Endodermal cell (in vitro differentiated cells): Measurements from ENCODE around the gene TUBG2. TPM values are rescaled to one million over a fixed set of nuclear protein-coding genes. Genes with fewer than 3 reads are reported as not detected.

Source experiments
- DNase-seq: peaks from one replicate; pipeline ENCODE4 v3.0.0-alpha.2; 2017
- H3K27ac ChIP-seq: 2 replicates; pipeline ENCODE4 v1.5.1; 2013; ENCODE audit warnings: mild to moderate bottlenecking, low read depth, low read length, moderate library complexity
- H3K27me3 ChIP-seq: 2 replicates; pipeline ENCODE4 v1.6.1; 2013; ENCODE audit warnings: mild to moderate bottlenecking, low read length, moderate library complexity; ENCODE audit not compliant: insufficient read depth, control insufficient read depth, poor library complexity, severe bottlenecking
- H3K36me3 ChIP-seq: 2 replicates; pipeline ENCODE4 v1.7.0; 2013; ENCODE audit warnings: mild to moderate bottlenecking, low read length, moderate library complexity; ENCODE audit not compliant: control insufficient read depth, insufficient read depth
- H3K4me1 ChIP-seq: one replicate; pipeline ENCODE4 v1.7.0; 2013; ENCODE audit warnings: low read length; ENCODE audit not compliant: control insufficient read depth, insufficient read depth
- H3K4me3 ChIP-seq: 2 replicates; pipeline ENCODE4 v1.5.1; 2013; ENCODE audit warnings: mild to moderate bottlenecking, low read length, moderate library complexity
- H3K9ac ChIP-seq: 2 replicates; pipeline ENCODE4 v1.6.1; 2013; ENCODE audit warnings: mild to moderate bottlenecking, low read length, moderate library complexity; ENCODE audit not compliant: poor library complexity, severe bottlenecking; ENCODE audit errors: extremely low read depth
- H3K9me3 ChIP-seq: 2 replicates; pipeline ENCODE4 v1.6.1; 2013; ENCODE audit warnings: mild to moderate bottlenecking, low read length, moderate library complexity; ENCODE audit not compliant: control insufficient read depth
- H3K27ac Mint-ChIP-seq: 2 replicates; pipeline ENCODE4 v1.8.0; 2020; ENCODE audit warnings: mixed read lengths
- H3K27me3 Mint-ChIP-seq: 2 replicates; pipeline ENCODE4 v1.8.0; 2021; ENCODE audit warnings: mild to moderate bottlenecking, mixed read lengths; ENCODE audit not compliant: insufficient read depth
- H3K36me3 Mint-ChIP-seq: 2 replicates; pipeline ENCODE4 v1.8.0; 2020; ENCODE audit warnings: low read depth, mixed read lengths
- H3K4me1 Mint-ChIP-seq: 2 replicates; pipeline ENCODE4 v1.8.0; 2020; ENCODE audit warnings: mixed read lengths
- H3K4me3 Mint-ChIP-seq: 2 replicates; pipeline ENCODE4 v1.8.0; 2020; ENCODE audit warnings: mild to moderate bottlenecking, moderate library complexity, mixed read lengths
- H3K9me3 Mint-ChIP-seq: 2 replicates; pipeline ENCODE4 v1.8.0; 2020; ENCODE audit warnings: mild to moderate bottlenecking, mixed read lengths
- WGBS, 2 experiments: methylation state at CpG; one replicate each; pipeline versions ENCODE4 v1.1.5 to v1.1.7; 2013; ENCODE audit warnings: missing lambda C conversion rate in 2 of 2, mixed read lengths in 1 of 2; ENCODE audit not compliant: insufficient coverage in 1 of 2, insufficient read length in 1 of 2; 5-methylcytosine and 5-hydroxymethylcytosine counted together
- microRNA-seq: library from miRNA; unstranded; fragments of <30 nt; microRNA quantifications from one replicate; pipeline ENCODE4 v1.2.0, GENCODE V29; 2020; ENCODE audit warnings: borderline microRNAs expressed
- total RNA-seq, 2 donors: library from RNA; stranded (reverse); fragmentation: NEBNext Ultra II Directional in 1 of 2; extraction: Animal tissue kit (Norgen Biotek cat#: 25700) in 1 of 2; gene quantifications; 2 replicates in 1 of 2; 3 replicates in 1 of 2; pipeline ENCODE4 v1.2.1, GENCODE V29; 2021
- TF ChIP-seq, protein P1 (sequence below): fragments of 200-600 bp; sonication (generic); conservative IDR thresholded peaks from 2 replicates; pipeline ENCODE4 v1.5.0; 2021; ENCODE audit warnings: antibody characterized with exemption, mild to moderate bottlenecking

Gene TUBG2
- total RNA-seq, 2 donors from 2014 or later = 32.4 to 38.0 TPM

DNA sequence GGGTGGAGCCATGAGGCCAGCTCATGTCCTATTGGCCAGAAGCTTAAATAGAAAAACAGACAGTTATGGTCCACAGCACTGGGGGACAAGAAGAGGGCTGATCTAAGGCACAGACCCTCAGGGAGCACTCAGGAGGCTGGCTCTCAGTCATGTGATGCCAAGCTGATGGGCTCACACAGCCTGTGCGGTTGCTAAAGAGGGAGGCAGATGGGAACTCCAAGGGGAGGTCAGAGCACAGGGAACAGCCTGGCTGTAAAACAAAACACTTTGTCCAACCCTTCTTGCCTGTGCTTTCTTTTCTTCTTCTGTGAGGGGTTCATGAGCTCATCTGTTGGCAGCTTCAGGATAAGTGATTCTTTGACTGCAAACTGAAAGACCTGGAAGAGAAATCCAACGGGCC is 50.5 kb downstream of the TUBG2 start:
- WGBS, 2 experiments = 91 to 100% methylated on average over 2 of the region's 2 CpGs
- peaks cover 54% of the 10 kb centered on the region for H3K36me3 Mint-ChIP-seq
- no peak overlapping the region for H3K27ac ChIP-seq

More for the DNA sequence above, 50.5 kb downstream of the TUBG2 start:
- H3K36me3 ChIP-seq = peaks cover 41% of the 10 kb centered on the region
- no peak overlapping the region for H3K9ac ChIP-seq
- Mint-ChIP-seq H3K9me3 (no peaks in the 10 kb centered on the region), H3K4me1 (no peaks in the 10 kb centered on the region), H3K27me3 (no peaks in the 10 kb centered on the region), H3K4me3 (no peak overlapping the region), H3K27ac (no peak overlapping the region)
- no peak for DNase-seq
- H3K4me3 ChIP-seq = no peak overlapping the region
- H3K9me3 ChIP-seq = no peaks in the 10 kb centered on the region
- H3K4me1 ChIP-seq = peaks cover 13% of the 10 kb centered on the region
- TF ChIP-seq, protein P1, sequence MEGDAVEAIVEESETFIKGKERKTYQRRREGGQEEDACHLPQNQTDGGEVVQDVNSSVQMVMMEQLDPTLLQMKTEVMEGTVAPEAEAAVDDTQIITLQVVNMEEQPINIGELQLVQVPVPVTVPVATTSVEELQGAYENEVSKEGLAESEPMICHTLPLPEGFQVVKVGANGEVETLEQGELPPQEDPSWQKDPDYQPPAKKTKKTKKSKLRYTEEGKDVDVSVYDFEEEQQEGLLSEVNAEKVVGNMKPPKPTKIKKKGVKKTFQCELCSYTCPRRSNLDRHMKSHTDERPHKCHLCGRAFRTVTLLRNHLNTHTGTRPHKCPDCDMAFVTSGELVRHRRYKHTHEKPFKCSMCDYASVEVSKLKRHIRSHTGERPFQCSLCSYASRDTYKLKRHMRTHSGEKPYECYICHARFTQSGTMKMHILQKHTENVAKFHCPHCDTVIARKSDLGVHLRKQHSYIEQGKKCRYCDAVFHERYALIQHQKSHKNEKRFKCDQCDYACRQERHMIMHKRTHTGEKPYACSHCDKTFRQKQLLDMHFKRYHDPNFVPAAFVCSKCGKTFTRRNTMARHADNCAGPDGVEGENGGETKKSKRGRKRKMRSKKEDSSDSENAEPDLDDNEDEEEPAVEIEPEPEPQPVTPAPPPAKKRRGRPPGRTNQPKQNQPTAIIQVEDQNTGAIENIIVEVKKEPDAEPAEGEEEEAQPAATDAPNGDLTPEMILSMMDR = no peak
- H3K27me3 ChIP-seq = no peaks in the 10 kb centered on the region

Small RNA genes within 50 kb of the gene (microRNA-seq; reads per million reads assigned to microRNA genes)
- gene MIR6780A = not detected

Other genes with a start within 250 kb of the TUBG2 start
- gene CAVIN1, start 236.0 kb upstream of the TUBG2 start, total RNA-seq = 1 to 10 TPM in 1 of 2 donors, under 1 TPM in 1; 0.51 to 3.1 TPM
- 10 to 100 TPM; 45.2 to 53.1 TPM for gene ATP6V0A1, start 200.4 kb upstream of the TUBG2 start, total RNA-seq
- gene NAGLU, start 123.0 kb upstream of the TUBG2 start, total RNA-seq = 10 to 100 TPM; 29.1 to 31.5 TPM
- gene HSD17B1, start 106.4 kb upstream of the TUBG2 start, total RNA-seq = 1 to 10 TPM; 2.4 to 2.8 TPM
- 10 to 100 TPM; 97.7 to 99.4 TPM for gene COASY, start 97.1 kb upstream of the TUBG2 start, total RNA-seq
- 10 to 100 TPM; 37.1 to 38.5 TPM for gene MLX, start 92.2 kb upstream of the TUBG2 start, total RNA-seq
- 10 to 100 TPM; 27.8 to 38.6 TPM for gene PSMC3IP, start 81.6 kb upstream of the TUBG2 start, total RNA-seq
- gene RETREG3, start 49.9 kb upstream of the TUBG2 start, total RNA-seq = 10 to 100 TPM; 51.5 to 55.4 TPM
- 100 to 1,000 TPM in 1 of 2 donors, 10 to 100 TPM in 1; 94.2 to 124 TPM for gene TUBG1, start 49.6 kb upstream of the TUBG2 start, total RNA-seq
- gene PLEKHH3, start 17.7 kb downstream of the TUBG2 start, total RNA-seq = 10 to 100 TPM; 13.7 to 24.3 TPM
- gene CCR10, start 22.6 kb downstream of the TUBG2 start, total RNA-seq = 1 to 10 TPM in 1 of 2 donors, under 1 TPM in 1; 0.70 to 1.7 TPM
- 10 to 100 TPM in 1 of 2 donors, 1 to 10 TPM in 1; 9.9 to 18.9 TPM for gene CNTNAP1, start 23.2 kb downstream of the TUBG2 start, total RNA-seq
- gene EZH1, start 85.8 kb downstream of the TUBG2 start, total RNA-seq = 10 to 100 TPM; 26.0 to 27.2 TPM
- gene RAMP2, start 101.9 kb downstream of the TUBG2 start, total RNA-seq = 1 to 10 TPM; 4.9 to 5.1 TPM
- 100 to 1,000 TPM; 114 to 126 TPM for gene VPS25, start 114.2 kb downstream of the TUBG2 start, total RNA-seq
- 1 to 10 TPM; 2.1 to 3.3 TPM for gene WNK4, start 121.3 kb downstream of the TUBG2 start, total RNA-seq
- 10 to 100 TPM; 64.6 to 67.8 TPM for gene COA3, start 139.4 kb downstream of the TUBG2 start, total RNA-seq
- not detected for gene CNTD1, start 139.6 kb downstream of the TUBG2 start, total RNA-seq
- 10 to 100 TPM; 59.9 to 60.6 TPM for gene BECN1, start 165.0 kb downstream of the TUBG2 start, total RNA-seq
- 100 to 1,000 TPM; 153 to 178 TPM for gene PSME3, start 174.1 kb downstream of the TUBG2 start, total RNA-seq
- gene AOC2, start 185.3 kb downstream of the TUBG2 start, total RNA-seq = 1 to 10 TPM; 3.7 to 3.8 TPM
- 1 to 10 TPM; 1.3 to 1.9 TPM for gene AOC3, start 191.9 kb downstream of the TUBG2 start, total RNA-seq
- not detected for gene G6PC1, start 241.5 kb downstream of the TUBG2 start, total RNA-seq